Sigmoid colon (tissue), 7 donors: ENCODE measurements around the gene CHST14. TPM values are rescaled to one million over a fixed set of nuclear protein-coding genes. Genes with fewer than 3 reads are reported as not detected.

ENCODE experiments used
- DNase-seq: peaks from one replicate; pipeline ENCODE4 v3.0.0-alpha.2; 2019
- H3K27ac ChIP-seq, 4 donors: fragments of 200-600 bp; sonication (generic); one replicate each; pipeline ENCODE4 v1.5.1; 2016 to 2019; ENCODE audit warnings: mild to moderate bottlenecking in 1 of 4
- H3K27me3 ChIP-seq, 3 donors: fragments of 200-600 bp; sonication (generic); one replicate each; pipeline ENCODE4 v1.5.1; 2019; ENCODE audit warnings: mild to moderate bottlenecking in 1 of 3
- H3K36me3 ChIP-seq, 4 donors: fragments of 200-600 bp; sonication (generic); one replicate each; pipeline ENCODE4 v1.5.1; 2016 to 2019
- H3K4me1 ChIP-seq, 4 donors: fragments of 200-600 bp; sonication (generic); one replicate each; pipeline ENCODE4 v1.5.1; 2017 to 2019
- H3K4me3 ChIP-seq, 4 donors: fragments of 200-600 bp; sonication (generic); one replicate each; pipeline ENCODE4 v1.5.1; 2017 to 2019; ENCODE audit warnings: mild to moderate bottlenecking in 2 of 4, moderate library complexity in 1 of 4
- H3K9me3 ChIP-seq, 4 donors: fragments of 200-600 bp in 3 of 4; sonication (generic) in 3 of 4; one replicate each; pipeline versions ENCODE4 v1.5.1 to v1.6.1; 2013 to 2019
- CTCF ChIP-seq, 4 experiments: fragments of 450-650 bp in 3 of 4; fragments of 200-600 bp in 1 of 4; IDR thresholded peaks; one replicate each; pipeline ENCODE4 v1.5.1; 2016 to 2019; ENCODE audit warnings: antibody characterized with exemption in 4 of 4, mild to moderate bottlenecking in 3 of 4, moderate library complexity in 2 of 4
- EP300 ChIP-seq, 4 donors: sonication (generic); formaldehyde crosslinking; IDR thresholded peaks; one replicate each; pipeline ENCODE4 v1.6.1; 2017; ENCODE audit warnings: antibody characterized with exemption in 4 of 4
- POLR2A ChIP-seq, 2 donors: fragments of 450-650 bp; IDR thresholded peaks; one replicate each; pipeline ENCODE4 v1.6.1; 2016; ENCODE audit warnings: antibody characterized with exemption in 2 of 2, mild to moderate bottlenecking in 2 of 2, moderate library complexity in 2 of 2
- POLR2AphosphoS5 ChIP-seq, 4 donors: sonication (generic); formaldehyde crosslinking; IDR thresholded peaks; one replicate each; pipeline ENCODE4 v1.6.1; 2017; ENCODE audit warnings: antibody characterized with exemption in 4 of 4
- WGBS, 2 donors: extraction: QIAGEN DNeasy Blood & Tissue Kit; methylation state at CpG; one replicate each; pipeline ENCODE4 v1.1.7; 2013; 5-methylcytosine and 5-hydroxymethylcytosine counted together
- intact Hi-C: fragments of 100-400 bp; cut with DNase I; formaldehyde crosslinking; loops from one replicate; pipeline ENCODE4 v1.15.1; 2023
- polyA plus RNA-seq, 3 donors: library from polyadenylated mRNA; stranded (reverse); fragments of 200-250 nt; gene quantifications; one replicate each; pipeline ENCODE4 v1.2.3, GENCODE V29; 2013
- total RNA-seq, 4 donors: library from RNA; depleted of rRNA; stranded (reverse); fragments of >200 nt; gene quantifications; one replicate each; pipeline ENCODE4 v1.1.0, GENCODE V29; 2016
- donor health status: healthy with polysubstance abuse.
- donor health status: Bipolar disorder and iron deficiency.
- donor health status: healthy.

CHST14 gene
- total and polyA plus RNA-seq, 7 donors = 1.2 to 10.2 (median 6.4) TPM

GRCh38 chr15:40464595-40465185 is 6.1 kb upstream of the CHST14 start:
- Histone ChIP-seq H3K36me3 (peaks cover 14 to 65% (median 30%) of the 10 kb centered on the region in 4 donors), H3K4me1 (no peaks in the 10 kb centered on the region), H3K9me3 (no peaks in the 10 kb centered on the region), H3K27me3 (no peaks in the 10 kb centered on the region), H3K27ac (no peak overlapping the region), H3K4me3 (no peak overlapping the region)
- no peak for DNase-seq
- intact Hi-C loops = no loop called here
- WGBS, 2 donors = 89 to 90% methylated on average over 3 of the region's 3 CpGs
- no peak for TF ChIP-seq CTCF (IDR thresholded peaks at IDR 0.05)
- no peak for TF ChIP-seq POLR2A (IDR thresholded peaks at IDR 0.05)
- no peak for TF ChIP-seq POLR2AphosphoS5 (IDR thresholded peaks at IDR 0.05)
- no peak for TF ChIP-seq EP300 (IDR thresholded peaks at IDR 0.05)

- Histone ChIP-seq H3K27ac (no peak overlapping the region), H3K36me3 (peaks cover 14 to 54% (median 29%) of the 10 kb centered on the region in 4 donors), H3K9me3 (no peaks in the 10 kb centered on the region), H3K4me3 (no peak overlapping the region), H3K4me1 (peaks cover 0 to 8% (median 7%) of the 10 kb centered on the region in 4 donors), H3K27me3 (no peaks in the 10 kb centered on the region)
- 97% methylated on average over 10 of the region's 10 CpGs for WGBS, 2 donors
- no peak for DNase-seq
- no peak for TF ChIP-seq CTCF (IDR thresholded peaks at IDR 0.05)
- no peak for TF ChIP-seq EP300 (IDR thresholded peaks at IDR 0.05)
- TF ChIP-seq POLR2A (IDR thresholded peaks at IDR 0.05) = no peak
- no peak for TF ChIP-seq POLR2AphosphoS5 (IDR thresholded peaks at IDR 0.05)
- intact Hi-C loops = no loop called here
These were observed 4.8 kb upstream of the CHST14 start for GRCh38 chr15:40465939-40466338.

GRCh38 chr15:40466426-40467260 is 4.1 kb upstream of the CHST14 start:
- Histone ChIP-seq H3K4me1 (peaks cover 0 to 13% (median 9%) of the 10 kb centered on the region in 4 donors), H3K4me3 (no peak overlapping the region), H3K9me3 (no peaks in the 10 kb centered on the region), H3K27me3 (no peaks in the 10 kb centered on the region), H3K36me3 (peaks cover 14 to 53% (median 28%) of the 10 kb centered on the region in 4 donors), H3K27ac (no peak overlapping the region)
- 64 to 81% methylated on average over 7 of the region's 7 CpGs for WGBS, 2 donors
- TF ChIP-seq EP300 (IDR thresholded peaks at IDR 0.05) = no peak
- no peak for TF ChIP-seq CTCF (IDR thresholded peaks at IDR 0.05)
- TF ChIP-seq POLR2A (IDR thresholded peaks at IDR 0.05) = no peak
- TF ChIP-seq POLR2AphosphoS5 (IDR thresholded peaks at IDR 0.05) = no peak
- no peak for DNase-seq
- intact Hi-C loops = no loop called here

GRCh38 chr15:40467261-40467615 is 3.5 kb upstream of the CHST14 start:
- Histone ChIP-seq H3K36me3 (peaks cover 14 to 48% (median 25%) of the 10 kb centered on the region in 4 donors), H3K9me3 (no peaks in the 10 kb centered on the region), H3K27me3 (no peaks in the 10 kb centered on the region), H3K4me3 (no peak overlapping the region), H3K4me1 (peaks cover 0 to 19% (median 15%) of the 10 kb centered on the region in 4 donors), H3K27ac (no peak overlapping the region)
- DNase-seq = no peak
- intact Hi-C loops = no loop called here
- TF ChIP-seq POLR2AphosphoS5 (IDR thresholded peaks at IDR 0.05) = no peak
- TF ChIP-seq POLR2A (IDR thresholded peaks at IDR 0.05) = no peak
- TF ChIP-seq CTCF (IDR thresholded peaks at IDR 0.05) = no peak
- no peak for TF ChIP-seq EP300 (IDR thresholded peaks at IDR 0.05)
